Measurements from ENCODE around the gene LPAR6.
A peak's percentile ranks its signal among the peaks of the same experiment; 100 is the strongest.

The LPAR6 gene

GRCh38 chr13:48414501-48414900 lies 1.6 kb upstream of the LPAR6 start:
- no peak overlapping the region for H3K4me3 ChIP-seq (replicated peaks in 1 of 2; ENCODE audit: low read depth in 2 of 2, low read length in 2 of 2)
- DNase-seq (ENCODE audit: low read depth in 2 of 2): no peak
- no peak for TF ChIP-seq CTCF (IDR thresholded peaks at IDR 0.05; ENCODE audit: low read depth, low read length)

GRCh38 chr13:48411841-48412531 lies 927 bp downstream of the LPAR6 start:
- peak in 1 of 2 donors; percentile 52 for DNase-seq (ENCODE audit: low read depth in 2 of 2)
- H3K4me3 ChIP-seq (replicated peaks in 1 of 2; ENCODE audit: low read depth in 2 of 2, low read length in 2 of 2): peak overlapping the region; percentile 48 to 63
- no peak for TF ChIP-seq CTCF (IDR thresholded peaks at IDR 0.05; ENCODE audit: low read depth, low read length)

GRCh38 chr13:48411147-48411794 lies 1.6 kb downstream of the LPAR6 start:
- H3K4me3 ChIP-seq (replicated peaks in 1 of 2; ENCODE audit: low read depth in 2 of 2, low read length in 2 of 2): peak overlapping the region; percentile 48 to 63
- no peak for DNase-seq (ENCODE audit: low read depth in 2 of 2)
- TF ChIP-seq CTCF (IDR thresholded peaks at IDR 0.05; ENCODE audit: low read depth, low read length): no peak

GRCh38 chr13:48410199-48410598 lies 2.7 kb downstream of the LPAR6 start:
- peak overlapping the region; percentile 19 to 63 for H3K4me3 ChIP-seq (replicated peaks in 1 of 2; ENCODE audit: low read depth in 2 of 2, low read length in 2 of 2)
- TF ChIP-seq CTCF (IDR thresholded peaks at IDR 0.05; ENCODE audit: low read depth, low read length): no peak
- DNase-seq (ENCODE audit: low read depth in 2 of 2): no peak

- H3K4me3 ChIP-seq (replicated peaks in 1 of 2; ENCODE audit: low read depth in 2 of 2, low read length in 2 of 2): no peak overlapping the region
- no peak for TF ChIP-seq CTCF (IDR thresholded peaks at IDR 0.05; ENCODE audit: low read depth, low read length)
- DNase-seq (ENCODE audit: low read depth in 2 of 2): peak in 1 of 2 donors; percentile 58
Measured at GRCh38 chr13:48405875-48406274, 7.0 kb downstream of the LPAR6 start.

- no peak for DNase-seq (ENCODE audit: low read depth in 2 of 2)
- H3K4me3 ChIP-seq (replicated peaks in 1 of 2; ENCODE audit: low read depth in 2 of 2, low read length in 2 of 2): no peak overlapping the region
- no peak for TF ChIP-seq CTCF (IDR thresholded peaks at IDR 0.05; ENCODE audit: low read depth, low read length)
Measured at GRCh38 chr13:48404952-48405351, 8.0 kb downstream of the LPAR6 start.
